Activated CD8-positive, alpha-beta T cell treated with anti-CD3 and anti-CD28 coated beads for 36 hours (primary cell): ENCODE results near the gene FAM180A. TPM values are rescaled to one million over a fixed set of nuclear protein-coding genes. Genes with fewer than 3 reads are reported as not detected.

ENCODE experiments used
- ATAC-seq: fragments of 200-7000 bp; cut with Tn5 transposase; one replicate; pipeline ENCODE4 v1.10.0; 2021; ENCODE audit warnings: mild to moderate bottlenecking, moderate library complexity
- CTCF ChIA-PET: fragments of 350-600 bp; sonication (Branson Sonifier 250); formaldehyde crosslinking; loops from one replicate; lab custom pipeline; 2021; ENCODE audit warnings: antibody characterized with exemption; lab: Charles Lee
- POLR2A ChIA-PET: fragments of 350-600 bp; sonication (Branson Sonifier 250); formaldehyde crosslinking; loops from one replicate; lab custom pipeline; 2021; ENCODE audit warnings: antibody characterized with exemption; lab: Charles Lee
- DNase-seq: peaks from one replicate; pipeline ENCODE4 v3.0.0-alpha.2; 2020
- H3K27ac Mint-ChIP-seq: one replicate; pipeline ENCODE4 v1.8.0; 2021; ENCODE audit warnings: mild to moderate bottlenecking, mixed read lengths
- H3K27me3 Mint-ChIP-seq: one replicate; pipeline ENCODE4 v1.8.0; 2021; ENCODE audit warnings: mixed read lengths
- H3K36me3 Mint-ChIP-seq: one replicate; pipeline ENCODE4 v1.8.0; 2021; ENCODE audit warnings: low read depth, mixed read lengths
- H3K4me1 Mint-ChIP-seq: one replicate; pipeline ENCODE4 v1.8.0; 2021; ENCODE audit warnings: low read depth, mixed read lengths
- H3K4me3 Mint-ChIP-seq: one replicate; pipeline ENCODE4 v1.8.0; 2021; ENCODE audit warnings: mild to moderate bottlenecking, moderate library complexity, mixed read lengths
- H3K9me3 Mint-ChIP-seq: one replicate; pipeline ENCODE4 v1.8.0; 2021; ENCODE audit warnings: mixed read lengths
- intact Hi-C: fragments of 100-400 bp; cut with micrococcal nuclease; formaldehyde crosslinking; loops from one replicate; pipeline ENCODE4 v1.10.0; 2022
- total RNA-seq, 2 experiments: library from RNA; stranded (reverse); gene quantifications; one replicate each; pipeline ENCODE4 v1.2.3, GENCODE V29; 2021
- TF ChIP-seq, protein P1 (sequence below): fragments of 200-600 bp; IDR thresholded peaks from one replicate; pipeline ENCODE4 v1.8.0; 2022; ENCODE audit warnings: antibody characterized with exemption, mild to moderate bottlenecking

Gene FAM180A
- total RNA-seq, 2 experiments from 2014 or later, result not detected

GRCh38 chr7:135684136-135684535 lies 64.5 kb downstream of the FAM180A start:
- Mint-ChIP-seq H3K9me3 (no peaks in the 10 kb centered on the region), H3K27me3 (no peaks in the 10 kb centered on the region), H3K4me3 (no peak overlapping the region), H3K27ac (no peak overlapping the region), H3K36me3 (peaks cover 2% of the 10 kb centered on the region), H3K4me1 (peaks cover 9% of the 10 kb centered on the region)
- no peak for DNase-seq
- ChIA-PET POLR2A (no interaction called here), CTCF (interaction anchor here (1.1 to 1.6 kb wide), 2 partner anchors 11 to 32 kb away, joined by 3 read pairs; no protein-coding TSS in a partner anchor)
- ATAC-seq, result no peak
- TF ChIP-seq, protein P1, sequence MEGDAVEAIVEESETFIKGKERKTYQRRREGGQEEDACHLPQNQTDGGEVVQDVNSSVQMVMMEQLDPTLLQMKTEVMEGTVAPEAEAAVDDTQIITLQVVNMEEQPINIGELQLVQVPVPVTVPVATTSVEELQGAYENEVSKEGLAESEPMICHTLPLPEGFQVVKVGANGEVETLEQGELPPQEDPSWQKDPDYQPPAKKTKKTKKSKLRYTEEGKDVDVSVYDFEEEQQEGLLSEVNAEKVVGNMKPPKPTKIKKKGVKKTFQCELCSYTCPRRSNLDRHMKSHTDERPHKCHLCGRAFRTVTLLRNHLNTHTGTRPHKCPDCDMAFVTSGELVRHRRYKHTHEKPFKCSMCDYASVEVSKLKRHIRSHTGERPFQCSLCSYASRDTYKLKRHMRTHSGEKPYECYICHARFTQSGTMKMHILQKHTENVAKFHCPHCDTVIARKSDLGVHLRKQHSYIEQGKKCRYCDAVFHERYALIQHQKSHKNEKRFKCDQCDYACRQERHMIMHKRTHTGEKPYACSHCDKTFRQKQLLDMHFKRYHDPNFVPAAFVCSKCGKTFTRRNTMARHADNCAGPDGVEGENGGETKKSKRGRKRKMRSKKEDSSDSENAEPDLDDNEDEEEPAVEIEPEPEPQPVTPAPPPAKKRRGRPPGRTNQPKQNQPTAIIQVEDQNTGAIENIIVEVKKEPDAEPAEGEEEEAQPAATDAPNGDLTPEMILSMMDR, result no peak
- intact Hi-C loops, result no loop called here

- intact Hi-C loops, result no loop called here
These were observed 65.0 kb downstream of the FAM180A start for GRCh38 chr7:135683609-135684008.

GRCh38 chr7:135682191-135682590 lies 66.4 kb downstream of the FAM180A start:
- H3K4me1 Mint-ChIP-seq, result peaks cover 9% of the 10 kb centered on the region
- TF ChIP-seq, protein P1, result no peak
- intact Hi-C loops, result no loop called here
- ATAC-seq, result no peak
- no peak for DNase-seq
- peaks cover 6% of the 10 kb centered on the region for H3K36me3 Mint-ChIP-seq
- H3K27me3 Mint-ChIP-seq, result no peaks in the 10 kb centered on the region
- no peaks in the 10 kb centered on the region for H3K9me3 Mint-ChIP-seq
- no peak overlapping the region for H3K4me3 Mint-ChIP-seq
- no peak overlapping the region for H3K27ac Mint-ChIP-seq
- ChIA-PET CTCF (interaction anchor here (1.1 to 1.5 kb wide), 3 partner anchors 9 to 408 kb away, joined by 3 to 4 read pairs (median 3); no protein-coding TSS in a partner anchor), POLR2A (interaction anchor here (2.1 kb wide), 1 partner anchor 20 kb away, joined by 6 read pairs; the partner anchor contains the start of gene STMP1)

More at GRCh38 chr7:135683609-135684008, 65.0 kb downstream of the FAM180A start:
- Mint-ChIP-seq H3K36me3 (peaks cover 2% of the 10 kb centered on the region), H3K4me1 (peaks cover 9% of the 10 kb centered on the region), H3K9me3 (no peaks in the 10 kb centered on the region), H3K27me3 (no peaks in the 10 kb centered on the region), H3K4me3 (no peak overlapping the region), H3K27ac (no peak overlapping the region)
- no peak for DNase-seq
- ChIA-PET CTCF (interaction anchor here (1.1 to 1.6 kb wide), 2 partner anchors 11 to 33 kb away, joined by 3 read pairs; no protein-coding TSS in a partner anchor), POLR2A (no interaction called here)
- TF ChIP-seq, protein P1, result no peak
- no peak for ATAC-seq

GRCh38 chr7:135681762-135682161 lies 66.9 kb downstream of the FAM180A start:
- no peaks in the 10 kb centered on the region for H3K9me3 Mint-ChIP-seq
- H3K27ac Mint-ChIP-seq, result no peak overlapping the region
- H3K36me3 Mint-ChIP-seq, result peaks cover 6% of the 10 kb centered on the region
- ATAC-seq (no peak), DNase-seq (no peak)
- intact Hi-C loops, result no loop called here
- H3K4me1 Mint-ChIP-seq, result peaks cover 9% of the 10 kb centered on the region
- ChIA-PET CTCF (interaction anchor here (0.7 to 1.5 kb wide), 4 partner anchors 9 to 407 kb away, joined by 3 to 4 read pairs (median 3); no protein-coding TSS in a partner anchor), POLR2A (interaction anchor here (2.1 kb wide), 1 partner anchor 19 kb away, joined by 6 read pairs; the partner anchor contains the start of gene STMP1)
- H3K4me3 Mint-ChIP-seq, result no peak overlapping the region
- TF ChIP-seq, protein P1, result no peak
- no peaks in the 10 kb centered on the region for H3K27me3 Mint-ChIP-seq

Other genes with a start within 250 kb of the FAM180A start
- 10 to 100 TPM; 22.0 to 23.6 TPM for gene CNOT4, start 238.7 kb downstream of the FAM180A start, total RNA-seq
- gene NUP205, start 190.9 kb downstream of the FAM180A start, total RNA-seq, result 100 to 1,000 TPM; 140 to 145 TPM
- gene STMP1, start 86.3 kb downstream of the FAM180A start, total RNA-seq, result 10 to 100 TPM; 21.1 to 23.4 TPM
- not detected for gene SLC13A4, start 20.6 kb downstream of the FAM180A start, total RNA-seq
- gene MTPN, start 228.5 kb upstream of the FAM180A start, total RNA-seq, result 100 to 1,000 TPM; 108 to 115 TPM